H9 (cell line): ENCODE data around the gene WBP1L. TPM values are rescaled to one million over a fixed set of nuclear protein-coding genes. Genes with fewer than 3 reads are reported as not detected.

Experiments used
- DNase-seq: peaks from one replicate; pipeline ENCODE4 v3.0.0-alpha.2; 2017
- H2AFZ ChIP-seq: one replicate; pipeline ENCODE4 v1.6.1; 2013; ENCODE audit warnings: mild to moderate bottlenecking, low read length, control low read depth, moderate library complexity
- H2AK5ac ChIP-seq: 2 replicates; pipeline ENCODE4 v1.6.1; 2013; ENCODE audit warnings: low read length, control low read depth, mixed read lengths; ENCODE audit not compliant: insufficient read length
- H2BK120ac ChIP-seq: one replicate; pipeline ENCODE4 v1.6.1; 2013; ENCODE audit warnings: low read depth, mild to moderate bottlenecking, low read length, control low read depth, inconsistent platforms; ENCODE audit not compliant: poor library complexity, severe bottlenecking
- H2BK12ac ChIP-seq: 2 replicates; pipeline ENCODE4 v1.6.1; 2013; ENCODE audit warnings: low read length, control low read depth, mixed read lengths, low read depth; ENCODE audit not compliant: insufficient read length
- H2BK15ac ChIP-seq: 2 replicates; pipeline ENCODE4 v1.6.1; 2013; ENCODE audit warnings: low read depth, low read length, control low read depth
- H2BK20ac ChIP-seq: one replicate; pipeline ENCODE4 v1.6.1; 2013; ENCODE audit warnings: low read depth, mild to moderate bottlenecking, low read length, control low read depth, inconsistent platforms; ENCODE audit not compliant: poor library complexity, severe bottlenecking
- H2BK5ac ChIP-seq: 2 replicates; pipeline ENCODE4 v1.6.1; 2013; ENCODE audit warnings: low read length, control low read depth, mixed read lengths; ENCODE audit not compliant: insufficient read length
- H3K14ac ChIP-seq: 2 replicates; pipeline ENCODE4 v1.6.1; 2013; ENCODE audit warnings: low read length, control low read depth; ENCODE audit not compliant: insufficient read depth
- H3K18ac ChIP-seq: 2 replicates; pipeline ENCODE4 v1.6.1; 2013; ENCODE audit warnings: low read depth, mild to moderate bottlenecking, mixed read lengths, low read length, control low read depth; ENCODE audit not compliant: insufficient read length
- H3K23ac ChIP-seq: 2 replicates; pipeline ENCODE4 v1.6.1; 2013; ENCODE audit warnings: low read length, control low read depth, mixed read lengths, low read depth; ENCODE audit not compliant: insufficient read length
- H3K23me2 ChIP-seq: 2 replicates; pipeline ENCODE4 v1.6.1; 2013; ENCODE audit warnings: low read depth, mild to moderate bottlenecking, mixed read lengths, low read length, control low read depth; ENCODE audit not compliant: insufficient read length, poor library complexity, severe bottlenecking
- H3K27ac ChIP-seq: 2 replicates; pipeline ENCODE4 v1.5.1; 2013; ENCODE audit warnings: low read length, control low read depth, mixed read lengths, low read depth; ENCODE audit not compliant: insufficient read length
- H3K27me3 ChIP-seq: 2 replicates; pipeline ENCODE4 v1.6.1; 2013; ENCODE audit warnings: low read length, control low read depth, inconsistent platforms; ENCODE audit not compliant: insufficient read depth
- H3K4ac ChIP-seq: 2 replicates; pipeline ENCODE4 v1.6.1; 2013; ENCODE audit warnings: low read depth, mild to moderate bottlenecking, control low read depth, inconsistent platforms, low read length, moderate library complexity
- H3K4me1 ChIP-seq: 2 replicates; pipeline ENCODE4 v1.6.1; 2013; ENCODE audit warnings: low read length, control low read depth, inconsistent platforms; ENCODE audit not compliant: insufficient read depth
- H3K4me2 ChIP-seq: 2 replicates; pipeline ENCODE4 v1.6.1; 2013; ENCODE audit warnings: low read length, control low read depth, mixed read lengths; ENCODE audit not compliant: insufficient read length, insufficient read depth
- H3K56ac ChIP-seq: 2 replicates; pipeline ENCODE4 v1.6.1; 2013; ENCODE audit warnings: low read depth, mild to moderate bottlenecking, mixed read lengths, low read length, control low read depth; ENCODE audit not compliant: insufficient read length
- H3K79me1 ChIP-seq: 2 replicates; pipeline ENCODE4 v1.6.1; 2013; ENCODE audit warnings: low read depth, mild to moderate bottlenecking, moderate library complexity, low read length, control low read depth, inconsistent platforms; ENCODE audit not compliant: insufficient read depth, poor library complexity, severe bottlenecking
- H3K79me2 ChIP-seq: 2 replicates; pipeline ENCODE4 v1.6.1; 2013; ENCODE audit warnings: low read length, control low read depth, inconsistent platforms; ENCODE audit not compliant: insufficient read depth
- H3K9ac ChIP-seq: 2 replicates; pipeline ENCODE4 v1.6.1; 2013; ENCODE audit warnings: low read length, control low read depth, mixed read lengths; ENCODE audit not compliant: insufficient read length; ENCODE audit errors: extremely low read depth
- H3K9me3 ChIP-seq: one replicate; pipeline ENCODE4 v1.6.1; 2013; ENCODE audit warnings: low read depth, low read length, inconsistent platforms; ENCODE audit not compliant: control insufficient read depth
- H3T11ph ChIP-seq: one replicate; pipeline ENCODE4 v1.6.1; 2013; ENCODE audit warnings: mild to moderate bottlenecking, low read length, control low read depth, inconsistent platforms
- H4K20me1 ChIP-seq: one replicate; pipeline ENCODE4 v1.6.1; 2013; ENCODE audit not compliant: control insufficient read depth, insufficient read length, insufficient read depth
- H4K5ac ChIP-seq: 2 replicates; pipeline ENCODE4 v1.6.1; 2013; ENCODE audit warnings: low read depth, mild to moderate bottlenecking, mixed read lengths, low read length, control low read depth; ENCODE audit not compliant: insufficient read length
- H4K8ac ChIP-seq: replicated peaks from 2 replicates; pipeline ENCODE4 v1.6.1; 2013; ENCODE audit warnings: low read length, control low read depth, mixed read lengths, low read depth; ENCODE audit not compliant: insufficient read length
- H4K91ac ChIP-seq: 2 replicates; pipeline ENCODE4 v1.6.1; 2013; ENCODE audit warnings: low read depth, mild to moderate bottlenecking, moderate library complexity, mixed read lengths, low read length, control low read depth; ENCODE audit not compliant: insufficient read length
- H3K27ac Mint-ChIP-seq, 3 experiments: 2 replicates in 2 of 3; 3 replicates in 1 of 3; pipeline ENCODE4 v1.8.0; 2020 to 2021; ENCODE audit warnings: mixed read lengths in 3 of 3, mild to moderate bottlenecking in 1 of 3, moderate library complexity in 1 of 3
- H3K27me3 Mint-ChIP-seq: 2 replicates; pipeline ENCODE4 v1.8.0; 2021; ENCODE audit warnings: low read depth, mild to moderate bottlenecking, moderate library complexity, mixed read lengths
- H3K36me3 Mint-ChIP-seq, 3 experiments: 2 replicates in 2 of 3; 3 replicates in 1 of 3; pipeline ENCODE4 v1.8.0; 2020 to 2021; ENCODE audit warnings: low read depth in 3 of 3, mixed read lengths in 3 of 3; ENCODE audit not compliant: insufficient read depth in 1 of 3
- H3K4me1 Mint-ChIP-seq, 2 experiments: 2 replicates each; pipeline ENCODE4 v1.8.0; 2020; ENCODE audit warnings: mixed read lengths in 2 of 2
- H3K4me3 Mint-ChIP-seq, 2 experiments: 2 replicates in 1 of 2; 3 replicates in 1 of 2; pipeline ENCODE4 v1.8.0; 2020 to 2021; ENCODE audit warnings: mild to moderate bottlenecking in 2 of 2, mixed read lengths in 2 of 2, moderate library complexity in 1 of 2
- H3K9me3 Mint-ChIP-seq, 2 experiments: 2 replicates in 1 of 2; 3 replicates in 1 of 2; pipeline ENCODE4 v1.8.0; 2020; ENCODE audit warnings: mild to moderate bottlenecking in 2 of 2, mixed read lengths in 2 of 2, moderate library complexity in 1 of 2
- CTCF ChIP-seq: fragments of 200-600 bp; sonication (generic); conservative IDR thresholded peaks from 3 replicates; pipeline ENCODE4 v1.8.0; 2021; ENCODE audit warnings: antibody characterized with exemption, mild to moderate bottlenecking
- whole genome bisulfite sequencing: extraction: QIAGEN DNeasy Blood & Tissue Kit; methylation state at CpG from one replicate; pipeline ENCODE4 v1.1.7; 2013; ENCODE audit warnings: missing lambda C conversion rate, low lambda C conversion rate, mixed read lengths; ENCODE audit not compliant: insufficient read length; ENCODE audit errors: extremely low coverage; 5-methylcytosine and 5-hydroxymethylcytosine counted together
- total RNA-seq: library from RNA; stranded (reverse); gene quantifications from 2 replicates; pipeline ENCODE4 v1.2.1, GENCODE V29; 2021

The WBP1L gene
- total RNA-seq, 1 experiment from 2014 or later: 23.8 TPM

DNA sequence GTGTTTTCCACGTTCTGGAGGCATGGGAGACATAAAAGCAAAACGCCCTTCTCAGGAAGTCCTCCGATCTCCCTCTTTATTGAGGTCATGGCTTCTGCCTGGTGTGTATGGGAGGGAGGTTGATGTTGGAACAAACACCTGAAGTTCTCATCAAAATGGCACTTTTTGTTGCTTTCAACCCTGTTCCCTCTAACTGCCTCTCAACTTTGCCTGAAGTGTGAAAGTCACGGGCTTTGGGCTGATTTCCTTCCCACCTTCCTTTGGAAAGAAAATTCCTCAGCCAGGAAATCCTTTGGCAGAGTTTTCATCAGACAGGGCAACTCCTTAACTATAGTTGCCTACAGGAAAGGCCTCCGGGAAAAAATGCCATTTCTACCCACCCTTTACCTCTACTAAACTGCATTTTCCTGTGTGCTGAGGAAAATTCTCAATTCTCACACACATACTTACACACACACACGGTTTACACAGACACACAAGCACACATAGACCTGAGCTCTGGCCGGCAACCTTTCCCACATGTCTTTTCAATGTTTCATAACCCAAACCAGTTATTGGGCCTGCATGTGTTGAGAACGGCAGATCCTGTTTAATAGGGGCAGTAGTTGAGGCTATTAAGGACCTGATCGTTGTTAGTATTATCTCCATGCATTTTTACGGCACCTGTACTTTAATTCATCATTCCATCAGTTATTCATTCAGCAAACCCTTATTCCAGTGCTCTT, 57.0 kb downstream of the WBP1L start:
- no peak overlapping the region for H3K56ac ChIP-seq
- no peaks in the 10 kb centered on the region; the same call in 1 of the 2 replicates for H3K27me3 Mint-ChIP-seq
- H2BK20ac ChIP-seq: no peak overlapping the region
- H3K23me2 ChIP-seq: no peaks in the 10 kb centered on the region
- 0 out of 5 replicates have a peak overlapping the region, but pooled peaks of 1 of the 2 experiments have one; percentile 3 for H3K4me3 Mint-ChIP-seq
- H3T11ph ChIP-seq: no peak overlapping the region
- H4K5ac ChIP-seq: no peak overlapping the region
- no peak overlapping the region for H2AK5ac ChIP-seq
- no CpG with 5 or more reads among the region's 10 CpGs for WGBS
- H3K9ac ChIP-seq: no peak overlapping the region
- H3K18ac ChIP-seq: no peak overlapping the region
- no peak overlapping the region for H3K4me2 ChIP-seq
- H3K27ac ChIP-seq: peak overlapping the region; percentile 25
- H2BK120ac ChIP-seq: no peak overlapping the region
- H3K36me3 Mint-ChIP-seq: peaks cover 6 to 15% (median 12%) of the 10 kb centered on the region in 3 experiments
- H4K8ac ChIP-seq: no peak overlapping the region
- no peak overlapping the region for H2BK12ac ChIP-seq
- H2BK5ac ChIP-seq: no peak overlapping the region
- H3K79me2 ChIP-seq: no peaks in the 10 kb centered on the region
- 0 out of 2 replicates have a peak overlapping the region, but pooled peaks have one; percentile 14 for H3K14ac ChIP-seq
- peaks cover 4% of the 10 kb centered on the region for H3K9me3 ChIP-seq
- H4K20me1 ChIP-seq: peaks cover 3% of the 10 kb centered on the region
- H3K4me1 ChIP-seq: peaks cover 20% of the 10 kb centered on the region; the same call in 1 of the 2 replicates
- no peak overlapping the region for H3K4ac ChIP-seq
- TF ChIP-seq CTCF: no peak
- H2BK15ac ChIP-seq: no peak overlapping the region
- H3K27me3 ChIP-seq: no peaks in the 10 kb centered on the region
- no peaks in the 10 kb centered on the region for H3K79me1 ChIP-seq
- H4K91ac ChIP-seq: no peak overlapping the region
- H3K9me3 Mint-ChIP-seq: peaks cover 5% of the 10 kb centered on the region in 2 experiments; a peak in 4 of 5 replicates
- DNase-seq: no peak
- H3K4me1 Mint-ChIP-seq: peaks cover 46 to 53% of the 10 kb centered on the region in 2 experiments
- H3K27ac Mint-ChIP-seq: peak overlapping the region; percentile 48 to 91 (median 71); a peak in 6 of 7 replicates
- no peak overlapping the region for H3K23ac ChIP-seq
- no peak overlapping the region for H2AFZ ChIP-seq
